Astrocyte (in vitro differentiated cells and primary cell): Measurements from ENCODE around the gene TIMM44. TPM values are rescaled to one million over a fixed set of nuclear protein-coding genes. Genes with fewer than 3 reads are reported as not detected.

Experiments used
- DNase-seq: peaks from one replicate; pipeline ENCODE4 v3.0.0-alpha.2; 2010; ENCODE audit warnings: low read depth
- FAIRE-seq: peaks from 2 replicates; lab custom pipeline; 2011; peaks lifted over from hg19 to GRCh38; lab: Jason Lieb, UNC
- H2AFZ ChIP-seq: 2 replicates; pipeline ENCODE4 v1.6.0; 2012; ENCODE audit warnings: low read depth, low read length, inconsistent platforms
- H3K27ac ChIP-seq: 2 replicates; pipeline ENCODE4 v1.5.1; 2011; ENCODE audit warnings: low read depth, low read length, inconsistent platforms
- H3K27me3 ChIP-seq: 2 replicates; pipeline ENCODE4 v1.6.0; 2011; ENCODE audit warnings: low read length, inconsistent platforms; ENCODE audit not compliant: insufficient read depth
- H3K36me3 ChIP-seq: 2 replicates; pipeline ENCODE4 v1.5.1; 2011; ENCODE audit warnings: low read length, inconsistent platforms; ENCODE audit not compliant: insufficient read depth
- H3K4me1 ChIP-seq: 2 replicates; pipeline ENCODE4 v1.5.1; 2011; ENCODE audit warnings: low read length, inconsistent platforms; ENCODE audit not compliant: insufficient read depth
- H3K4me2 ChIP-seq: 2 replicates; pipeline ENCODE4 v1.6.0; 2012; ENCODE audit warnings: low read length, inconsistent platforms
- H3K4me3 ChIP-seq: 2 replicates; pipeline ENCODE4 v1.5.1; 2011; ENCODE audit warnings: low read depth, mild to moderate bottlenecking, low read length, inconsistent platforms; ENCODE audit not compliant: insufficient read depth
- H3K79me2 ChIP-seq: 2 replicates; pipeline ENCODE4 v1.6.0; 2012; ENCODE audit warnings: mild to moderate bottlenecking, low read length, inconsistent platforms; ENCODE audit not compliant: insufficient read depth
- H3K9ac ChIP-seq: 2 replicates; pipeline ENCODE4 v1.6.0; 2012; ENCODE audit warnings: mild to moderate bottlenecking, low read length, inconsistent platforms
- H3K9me3 ChIP-seq: 2 replicates; pipeline ENCODE4 v1.5.1; 2012; ENCODE audit warnings: low read depth, mild to moderate bottlenecking, low read length, inconsistent platforms; ENCODE audit not compliant: insufficient read depth
- H4K20me1 ChIP-seq: 2 replicates; pipeline ENCODE4 v1.6.0; 2012; ENCODE audit warnings: low read length, inconsistent platforms; ENCODE audit not compliant: insufficient read depth
- H3K27ac Mint-ChIP-seq: one replicate; pipeline ENCODE4 v1.8.0; 2021; ENCODE audit warnings: mild to moderate bottlenecking, mixed read lengths; ENCODE audit not compliant: unreplicated experiment
- H3K27me3 Mint-ChIP-seq: one replicate; pipeline ENCODE4 v1.8.0; 2021; ENCODE audit warnings: low read depth, mixed read lengths; ENCODE audit not compliant: unreplicated experiment
- H3K36me3 Mint-ChIP-seq: one replicate; pipeline ENCODE4 v1.8.0; 2021; ENCODE audit warnings: low read depth, mixed read lengths; ENCODE audit not compliant: unreplicated experiment
- H3K4me1 Mint-ChIP-seq: one replicate; pipeline ENCODE4 v1.8.0; 2021; ENCODE audit warnings: low read depth, mixed read lengths; ENCODE audit not compliant: unreplicated experiment
- H3K4me3 Mint-ChIP-seq: one replicate; pipeline ENCODE4 v1.8.0; 2021; ENCODE audit warnings: mild to moderate bottlenecking, moderate library complexity, mixed read lengths; ENCODE audit not compliant: unreplicated experiment
- H3K9me3 Mint-ChIP-seq: one replicate; pipeline ENCODE4 v1.8.0; 2021; ENCODE audit warnings: mild to moderate bottlenecking, mixed read lengths; ENCODE audit not compliant: unreplicated experiment
- CTCF ChIP-seq: IDR thresholded peaks from 2 replicates; pipeline ENCODE4 v1.5.1; 2011; ENCODE audit warnings: low read depth, mild to moderate bottlenecking, inconsistent platforms, low read length, moderate library complexity; ENCODE audit not compliant: insufficient read depth
- EZH2 ChIP-seq: IDR thresholded peaks from 2 replicates; pipeline ENCODE4 v1.6.1; 2012; ENCODE audit warnings: mild to moderate bottlenecking, low read length, inconsistent platforms; ENCODE audit not compliant: insufficient read depth
- total RNA-seq: library from RNA; stranded (reverse); gene quantifications from 2 replicates; pipeline ENCODE4 v1.2.1, GENCODE V29; 2021

The TIMM44 gene
- total RNA-seq, 1 donor from 2014 or later, result 71.1 TPM

GRCh38 chr19:7969555-7969939 is 26.1 kb upstream of the TIMM44 start:
- TF ChIP-seq EZH2, result no peak
- TF ChIP-seq CTCF, result no peak
- Histone ChIP-seq H2AFZ (no peak overlapping the region), H4K20me1 (peaks cover 45% of the 10 kb centered on the region), H3K4me3 (no peak overlapping the region), H3K27ac (no peak overlapping the region), H3K36me3 (peaks cover 11% of the 10 kb centered on the region), H3K79me2 (no peaks in the 10 kb centered on the region), H3K9me3 (no peaks in the 10 kb centered on the region), H3K27me3 (no peaks in the 10 kb centered on the region), H3K9ac (no peak overlapping the region), H3K4me1 (no peaks in the 10 kb centered on the region), H3K4me2 (no peak overlapping the region)
- DNase-seq (no peak), FAIRE-seq (no peak)
- Mint-ChIP-seq H3K27me3 (no peaks in the 10 kb centered on the region), H3K27ac (no peak overlapping the region), H3K4me1 (no peaks in the 10 kb centered on the region), H3K9me3 (no peaks in the 10 kb centered on the region), H3K36me3 (peaks cover 20% of the 10 kb centered on the region), H3K4me3 (no peak overlapping the region)

DNA sequence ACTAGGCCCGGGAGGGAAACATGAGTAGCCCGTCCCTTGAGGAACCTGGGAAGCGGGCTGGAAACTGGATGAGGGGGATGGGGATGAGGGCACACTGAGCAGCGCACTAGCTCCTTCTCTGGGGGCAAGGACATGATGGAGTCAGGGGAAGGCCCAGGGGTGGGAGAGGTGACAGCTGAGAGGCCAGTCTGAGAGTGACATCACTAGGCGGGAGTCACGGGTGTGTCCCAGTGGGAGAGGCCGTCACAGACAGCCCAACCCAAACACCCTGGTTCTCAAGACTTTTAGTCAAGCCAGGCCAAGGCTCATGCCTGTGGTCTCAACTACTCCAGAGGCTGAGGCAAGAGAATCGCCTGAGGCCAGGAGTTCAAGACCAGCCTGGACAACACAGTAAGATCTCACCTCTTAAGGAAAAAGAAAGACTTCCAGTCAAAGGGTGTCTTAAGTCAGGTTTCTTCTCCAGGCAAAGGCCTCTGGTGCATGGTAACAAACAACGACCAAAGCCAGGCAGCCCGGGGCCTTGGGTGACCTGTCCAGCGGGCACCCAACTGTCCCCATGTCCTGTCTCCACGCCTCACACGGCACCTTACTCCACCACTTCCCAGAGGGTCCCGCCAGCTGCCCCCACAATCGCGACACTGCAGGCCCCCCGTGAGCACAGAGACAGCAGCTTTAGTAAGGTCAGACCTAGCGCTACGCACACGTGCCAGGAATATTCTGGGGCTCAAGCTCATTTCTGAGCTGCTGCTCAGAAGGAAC is 25.5 kb upstream of the TIMM44 start:
- no peak for TF ChIP-seq CTCF
- TF ChIP-seq EZH2, result no peak
- Mint-ChIP-seq H3K4me1 (no peaks in the 10 kb centered on the region), H3K27ac (no peak overlapping the region), H3K4me3 (no peak overlapping the region), H3K36me3 (peaks cover 19% of the 10 kb centered on the region), H3K9me3 (no peaks in the 10 kb centered on the region), H3K27me3 (no peaks in the 10 kb centered on the region)
- Histone ChIP-seq H2AFZ (no peak overlapping the region), H3K4me1 (no peaks in the 10 kb centered on the region), H3K4me2 (no peak overlapping the region), H3K9ac (no peak overlapping the region), H3K27me3 (no peaks in the 10 kb centered on the region), H3K27ac (no peak overlapping the region), H3K36me3 (peaks cover 14% of the 10 kb centered on the region), H3K4me3 (no peak overlapping the region), H3K79me2 (no peaks in the 10 kb centered on the region), H4K20me1 (peaks cover 41% of the 10 kb centered on the region), H3K9me3 (no peaks in the 10 kb centered on the region)
- FAIRE-seq (no peak), DNase-seq (no peak)
